ENCODE measurements around the gene MRPL30.

DNA sequence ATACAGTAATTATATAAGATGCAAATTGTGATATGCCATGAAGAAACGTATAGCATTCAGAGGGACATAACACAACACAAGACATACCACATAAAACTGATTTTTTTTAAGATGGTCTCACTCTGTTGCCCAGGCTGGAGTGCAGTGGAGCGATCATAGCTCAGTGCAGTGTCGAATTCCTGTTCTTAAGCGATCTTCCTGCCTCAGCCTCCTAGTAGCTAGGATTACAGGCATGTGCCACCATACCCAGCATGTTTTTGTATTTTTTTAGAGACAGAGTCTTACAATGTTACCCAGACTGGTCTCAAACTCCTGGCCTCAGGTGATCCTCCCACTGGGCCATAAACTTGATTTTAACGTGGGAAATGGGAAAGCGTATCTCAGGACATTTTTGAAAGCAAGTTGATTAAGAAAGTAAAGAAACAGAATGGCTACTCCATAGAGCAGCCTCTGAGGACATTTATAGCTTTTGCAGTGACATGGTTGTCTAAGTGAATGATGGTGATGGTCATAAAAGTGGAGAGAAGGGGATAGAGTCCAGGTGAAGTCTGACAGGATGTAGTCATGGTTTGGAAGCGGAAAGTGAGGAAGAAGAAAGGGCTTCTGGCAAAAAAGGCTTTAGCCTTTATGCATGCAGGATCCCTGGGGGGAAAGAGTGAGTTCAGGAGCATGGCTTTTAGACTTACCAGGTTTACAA is 28.6 kb upstream of the MRPL30 start:
- TF ChIP-seq POLR2A (IDR thresholded peaks at IDR 0.05), result no peak
- TF ChIP-seq, protein P1, sequence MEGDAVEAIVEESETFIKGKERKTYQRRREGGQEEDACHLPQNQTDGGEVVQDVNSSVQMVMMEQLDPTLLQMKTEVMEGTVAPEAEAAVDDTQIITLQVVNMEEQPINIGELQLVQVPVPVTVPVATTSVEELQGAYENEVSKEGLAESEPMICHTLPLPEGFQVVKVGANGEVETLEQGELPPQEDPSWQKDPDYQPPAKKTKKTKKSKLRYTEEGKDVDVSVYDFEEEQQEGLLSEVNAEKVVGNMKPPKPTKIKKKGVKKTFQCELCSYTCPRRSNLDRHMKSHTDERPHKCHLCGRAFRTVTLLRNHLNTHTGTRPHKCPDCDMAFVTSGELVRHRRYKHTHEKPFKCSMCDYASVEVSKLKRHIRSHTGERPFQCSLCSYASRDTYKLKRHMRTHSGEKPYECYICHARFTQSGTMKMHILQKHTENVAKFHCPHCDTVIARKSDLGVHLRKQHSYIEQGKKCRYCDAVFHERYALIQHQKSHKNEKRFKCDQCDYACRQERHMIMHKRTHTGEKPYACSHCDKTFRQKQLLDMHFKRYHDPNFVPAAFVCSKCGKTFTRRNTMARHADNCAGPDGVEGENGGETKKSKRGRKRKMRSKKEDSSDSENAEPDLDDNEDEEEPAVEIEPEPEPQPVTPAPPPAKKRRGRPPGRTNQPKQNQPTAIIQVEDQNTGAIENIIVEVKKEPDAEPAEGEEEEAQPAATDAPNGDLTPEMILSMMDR (IDR thresholded peaks at IDR 0.05), result no peak
